A673 (cell line): Measurements from ENCODE around the gene SMS. TPM values are rescaled to one million over a fixed set of nuclear protein-coding genes. Genes with fewer than 3 reads are reported as not detected.
"Not testable (repeated sequence)": the region's sequence is repeated elsewhere in the genome, so short reads cannot be mapped to it uniquely, and the experiment has no call there.

Experiments
- BruUV-seq: library from RNA; stranded (reverse); fragments of 400-500 nt; replicated peaks from 2 replicates; lab custom pipeline; 2021; lab: Mats Ljungman, UMichigan
- CTCF ChIA-PET: fragments of 300-600 bp; sonication (Branson Sonifier 250); formaldehyde crosslinking; loops from one replicate; lab custom pipeline; 2022; ENCODE audit warnings: antibody characterized with exemption; lab: Charles Lee
- POLR2A ChIA-PET: fragments of 300-600 bp; sonication (Branson Sonifier 250); formaldehyde crosslinking; loops from one replicate; lab custom pipeline; 2022; ENCODE audit warnings: antibody characterized with exemption; ENCODE audit not compliant: low non-redundant PET; lab: Charles Lee
- DNase-seq: peaks from one replicate; pipeline ENCODE4 v3.0.0-alpha.2; 2015; ENCODE audit warnings: low spot score
- H3K27ac ChIP-seq: fragments of 200-600 bp; sonication (generic); 2 replicates; pipeline ENCODE4 v1.5.1; 2016; ENCODE audit warnings: mixed run types, low read depth, mild to moderate bottlenecking, mixed read lengths, antibody characterized with exemption, low read length; ENCODE audit not compliant: poor library complexity, severe bottlenecking
- H3K27me3 ChIP-seq: fragments of 200-600 bp; sonication (generic); replicated peaks from 2 replicates; pipeline ENCODE4 v1.6.1; 2017; ENCODE audit warnings: mixed run types, low read depth, mild to moderate bottlenecking, mixed read lengths, antibody characterized with exemption, low read length; ENCODE audit not compliant: insufficient read depth, poor library complexity
- H3K36me3 ChIP-seq: fragments of 200-600 bp; sonication (generic); 2 replicates; pipeline ENCODE4 v1.6.1; 2016; ENCODE audit warnings: mixed run types, mild to moderate bottlenecking, mixed read lengths, antibody characterized with exemption, low read length; ENCODE audit not compliant: insufficient read depth, poor library complexity, severe bottlenecking
- H3K4me1 ChIP-seq: fragments of 200-600 bp; sonication (generic); 2 replicates; pipeline ENCODE4 v1.6.1; 2017; ENCODE audit warnings: mixed run types, mild to moderate bottlenecking, mixed read lengths, antibody characterized with exemption, low read length; ENCODE audit not compliant: insufficient read depth, poor library complexity, severe bottlenecking
- H3K4me3 ChIP-seq: fragments of 200-600 bp; sonication (generic); 2 replicates; pipeline ENCODE4 v1.5.1; 2016; ENCODE audit warnings: low read depth, mixed run types, mild to moderate bottlenecking, mixed read lengths, low read length; ENCODE audit not compliant: poor library complexity, severe bottlenecking
- H3K9me3 ChIP-seq: fragments of 200-600 bp; sonication (generic); 2 replicates; pipeline ENCODE4 v1.6.1; 2016; ENCODE audit warnings: mixed run types, low read depth, mild to moderate bottlenecking, mixed read lengths, antibody characterized with exemption, low read length; ENCODE audit not compliant: poor library complexity, severe bottlenecking
- CTCF ChIP-seq: fragments of 300-800, 200-600 bp; sonication (generic); conservative IDR thresholded peaks from 2 replicates; pipeline ENCODE4 v1.5.1; 2017; ENCODE audit warnings: low read depth, mild to moderate bottlenecking, antibody characterized with exemption, low read length, moderate library complexity, mixed read lengths
- EZH2 ChIP-seq: fragments of 200-600 bp; sonication (generic); IDR thresholded peaks from 2 replicates; pipeline ENCODE4 v1.6.1; 2017; ENCODE audit warnings: borderline replicate concordance, low read depth, mild to moderate bottlenecking, mixed read lengths, antibody characterized with exemption, low read length; ENCODE audit not compliant: poor library complexity, severe bottlenecking
- intact Hi-C: fragments of 100-400 bp; cut with micrococcal nuclease; formaldehyde crosslinking; loops from one replicate; pipeline ENCODE4 v1.10.0; 2022; ENCODE audit not compliant: unreplicated experiment
- total RNA-seq: library from RNA; stranded (reverse); gene quantifications from 2 replicates; pipeline ENCODE4 v1.2.3, GENCODE V29; 2021

The SMS gene
- total RNA-seq, 1 experiment from 2014 or later: 108 TPM

DNA sequence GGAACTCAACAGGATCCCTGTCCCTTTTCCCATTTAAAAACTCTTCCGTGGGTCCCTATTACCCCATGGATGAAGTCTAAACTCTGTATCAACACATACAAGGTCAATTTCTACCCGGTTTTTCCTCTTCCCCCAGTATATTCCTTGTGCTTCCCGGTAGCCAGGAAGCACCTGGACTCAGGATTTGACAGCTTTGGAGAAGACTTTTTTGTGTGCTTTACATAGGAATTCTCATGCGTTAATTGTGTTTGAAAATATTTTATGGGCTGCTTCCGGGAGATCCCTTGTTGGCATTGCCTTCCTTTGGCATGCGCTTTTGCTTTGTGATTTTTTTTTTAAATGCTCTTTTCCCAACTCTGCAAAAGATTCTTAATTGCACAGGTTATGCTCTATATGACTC lies 7.2 kb downstream of the SMS start:
- H3K36me3 ChIP-seq: no peaks in the 10 kb centered on the region
- H3K4me1 ChIP-seq: peaks cover 18% of the 10 kb centered on the region
- H3K4me3 ChIP-seq: no peak overlapping the region
- no TSS peak for BruUV-seq
- ChIA-PET POLR2A (no interaction called here), CTCF (no interaction called here)
- intact Hi-C loops: no loop called here
- H3K27me3 ChIP-seq: no peaks in the 10 kb centered on the region
- DNase-seq: no peak
- no peaks in the 10 kb centered on the region for H3K9me3 ChIP-seq
- TF ChIP-seq CTCF (no peak), EZH2 (no peak)
- no peak overlapping the region for H3K27ac ChIP-seq

- TF ChIP-seq CTCF (no peak), EZH2 (no peak)
- no peaks in the 10 kb centered on the region for H3K36me3 ChIP-seq
- no TSS peak for BruUV-seq
- no peak overlapping the region for H3K4me3 ChIP-seq
- H3K9me3 ChIP-seq: no peaks in the 10 kb centered on the region
- intact Hi-C loops: no loop called here
- H3K27me3 ChIP-seq: no peaks in the 10 kb centered on the region
- POLR2A ChIA-PET: no interaction called here
- CTCF ChIA-PET: no interaction called here
- H3K4me1 ChIP-seq: peaks cover 18% of the 10 kb centered on the region
- DNase-seq: no peak
- H3K27ac ChIP-seq: no peak overlapping the region
These were observed 8.5 kb downstream of the SMS start for GRCh38 chrX:21948897-21949578.

GRCh38 chrX:21949689-21950088 lies 9.2 kb downstream of the SMS start:
- DNase-seq: no peak
- intact Hi-C loops: no loop called here
- TF ChIP-seq CTCF (no peak), EZH2 (no peak)
- Histone ChIP-seq H3K27me3 (no peaks in the 10 kb centered on the region), H3K9me3 (no peaks in the 10 kb centered on the region), H3K36me3 (no peaks in the 10 kb centered on the region), H3K4me1 (peaks cover 18% of the 10 kb centered on the region), H3K27ac (no peak overlapping the region), H3K4me3 (no peak overlapping the region)
- CTCF ChIA-PET: no interaction called here
- POLR2A ChIA-PET: no interaction called here
- BruUV-seq: no TSS peak

DNA sequence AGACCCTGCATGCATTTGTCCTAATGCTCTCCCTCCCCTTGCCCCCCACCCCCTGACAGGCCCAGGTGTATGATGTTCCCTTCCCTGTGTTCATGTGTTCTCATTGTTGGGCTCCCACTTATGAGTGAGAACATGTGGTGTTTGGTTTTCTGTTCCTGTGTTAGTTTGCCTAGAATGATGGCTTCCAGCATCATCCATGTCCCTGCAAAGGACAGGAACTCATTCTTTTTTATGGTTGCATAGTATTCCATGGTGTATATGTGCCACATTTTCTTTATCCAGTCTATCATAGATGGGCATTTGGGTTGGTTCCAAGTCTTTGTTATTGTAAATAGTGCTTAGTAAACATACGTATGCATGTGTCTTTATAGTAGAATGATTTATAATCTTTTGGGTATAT lies 10.0 kb downstream of the SMS start:
- H3K27me3 ChIP-seq, H3K36me3 ChIP-seq, POLR2A ChIA-PET, DNase-seq, H3K4me3 ChIP-seq, H3K27ac ChIP-seq, intact Hi-C loops, BruUV-seq, H3K9me3 ChIP-seq, CTCF ChIA-PET: not testable (repeated sequence)
- H3K4me1 ChIP-seq: peaks cover 18% of the 10 kb centered on the region
